ENCODE measurements around the gene UPF2.

The UPF2 gene

GRCh38 chr10:11899067-11899876 is 143.3 kb downstream of the UPF2 start:
- no peaks in the 10 kb centered on the region for H3K36me3 ChIP-seq (ENCODE audit: insufficient read depth, low read length)
- H3K79me2 ChIP-seq (ENCODE audit: insufficient read depth, low read length): no peaks in the 10 kb centered on the region
- no peaks in the 10 kb centered on the region for H3K9me3 ChIP-seq (ENCODE audit: insufficient read depth, low read length, severe bottlenecking)
- H3K4me1 ChIP-seq (ENCODE audit: insufficient read depth, low read length): no peaks in the 10 kb centered on the region
- no peak overlapping the region for H3K9ac ChIP-seq (ENCODE audit: low read depth, low read length)
- no peaks in the 10 kb centered on the region for H4K20me1 ChIP-seq (ENCODE audit: insufficient read depth, low read length)
- no peak overlapping the region for H3K4me3 ChIP-seq (ENCODE audit: low read depth in 1 of 2, low read length in 2 of 2)
- TF ChIP-seq EZH2 (IDR thresholded peaks at IDR 0.05; ENCODE audit: borderline replicate concordance, low read depth, low read length, severe bottlenecking) (no peak), CTCF (IDR thresholded peaks at IDR 0.05; ENCODE audit: borderline replicate concordance, extremely low read depth, low read length, poor library complexity, severe bottlenecking) (no peak)
- H2AFZ ChIP-seq (ENCODE audit: low read depth, low read length): no peak overlapping the region
- H3K27ac ChIP-seq (ENCODE audit: low read length): no peak overlapping the region
- ATAC-seq (ENCODE audit: insufficient read depth, low read depth): no peak
- no peaks in the 10 kb centered on the region for H3K27me3 ChIP-seq (ENCODE audit: insufficient read depth, low read length, poor library complexity)
- no peak for DNase-seq
- no peak overlapping the region for H3K4me2 ChIP-seq (ENCODE audit: insufficient read depth, low read length)

GRCh38 chr10:11898372-11899066 is 144.1 kb downstream of the UPF2 start:
- DNase-seq (no peak), ATAC-seq (ENCODE audit: insufficient read depth, low read depth) (no peak)
- Histone ChIP-seq H4K20me1 (ENCODE audit: insufficient read depth, low read length) (no peaks in the 10 kb centered on the region), H3K9ac (ENCODE audit: low read depth, low read length) (no peak overlapping the region), H3K4me1 (ENCODE audit: insufficient read depth, low read length) (no peaks in the 10 kb centered on the region), H3K4me3 (ENCODE audit: low read depth in 1 of 2, low read length in 2 of 2) (no peak overlapping the region), H3K27me3 (ENCODE audit: insufficient read depth, low read length, poor library complexity) (no peaks in the 10 kb centered on the region), H3K27ac (ENCODE audit: low read length) (no peak overlapping the region), H3K36me3 (ENCODE audit: insufficient read depth, low read length) (no peaks in the 10 kb centered on the region), H3K79me2 (ENCODE audit: insufficient read depth, low read length) (no peaks in the 10 kb centered on the region), H3K4me2 (ENCODE audit: insufficient read depth, low read length) (no peak overlapping the region), H3K9me3 (ENCODE audit: insufficient read depth, low read length, severe bottlenecking) (no peaks in the 10 kb centered on the region), H2AFZ (ENCODE audit: low read depth, low read length) (no peak overlapping the region)
- no peak for TF ChIP-seq EZH2 (IDR thresholded peaks at IDR 0.05; ENCODE audit: borderline replicate concordance, low read depth, low read length, severe bottlenecking)
- TF ChIP-seq CTCF (IDR thresholded peaks at IDR 0.05; ENCODE audit: borderline replicate concordance, extremely low read depth, low read length, poor library complexity, severe bottlenecking): no peak

GRCh38 chr10:11898033-11898371 is 144.6 kb downstream of the UPF2 start:
- no peak for TF ChIP-seq CTCF (IDR thresholded peaks at IDR 0.05; ENCODE audit: borderline replicate concordance, extremely low read depth, low read length, poor library complexity, severe bottlenecking)
- no peak for TF ChIP-seq EZH2 (IDR thresholded peaks at IDR 0.05; ENCODE audit: borderline replicate concordance, low read depth, low read length, severe bottlenecking)
- H3K9ac ChIP-seq (ENCODE audit: low read depth, low read length): no peak overlapping the region
- H2AFZ ChIP-seq (ENCODE audit: low read depth, low read length): no peak overlapping the region
- no peaks in the 10 kb centered on the region for H4K20me1 ChIP-seq (ENCODE audit: insufficient read depth, low read length)
- H3K4me3 ChIP-seq (ENCODE audit: low read depth in 1 of 2, low read length in 2 of 2): no peak overlapping the region
- no peaks in the 10 kb centered on the region for H3K79me2 ChIP-seq (ENCODE audit: insufficient read depth, low read length)
- no peaks in the 10 kb centered on the region for H3K4me1 ChIP-seq (ENCODE audit: insufficient read depth, low read length)
- H3K4me2 ChIP-seq (ENCODE audit: insufficient read depth, low read length): no peak overlapping the region
- ATAC-seq (ENCODE audit: insufficient read depth, low read depth): no peak
- no peak overlapping the region for H3K27ac ChIP-seq (ENCODE audit: low read length)
- DNase-seq: no peak
- no peaks in the 10 kb centered on the region for H3K36me3 ChIP-seq (ENCODE audit: insufficient read depth, low read length)
- no peaks in the 10 kb centered on the region for H3K9me3 ChIP-seq (ENCODE audit: insufficient read depth, low read length, severe bottlenecking)
- no peaks in the 10 kb centered on the region for H3K27me3 ChIP-seq (ENCODE audit: insufficient read depth, low read length, poor library complexity)

All from DND-41 (cell line).